Measurements from ENCODE around the gene BLM.

The BLM gene

DNA sequence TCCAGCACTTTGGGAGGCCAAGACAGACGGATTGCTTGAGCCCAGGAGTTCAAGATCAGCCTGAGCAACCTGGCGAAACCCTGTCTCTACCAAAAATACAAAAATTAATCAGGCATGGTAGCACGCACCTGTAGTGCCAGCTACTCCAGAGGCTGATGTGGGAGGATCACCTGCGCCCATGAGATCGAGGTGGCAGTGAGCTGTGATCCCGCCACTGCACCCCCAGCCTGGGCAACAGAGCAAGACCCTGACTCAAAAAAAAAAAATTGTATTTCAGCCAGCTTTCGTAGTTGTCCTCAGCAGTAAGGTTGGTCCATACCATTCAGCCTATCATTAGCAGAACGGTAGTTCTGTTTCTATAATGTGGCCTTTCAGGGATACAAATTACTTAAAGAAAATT is 84.7 kb downstream of the BLM start:
- no peaks in the 10 kb centered on the region for H3K79me1 ChIP-seq (replicated peaks; ENCODE audit: low read length, poor library complexity, severe bottlenecking)
- no peak overlapping the region for H4K91ac ChIP-seq (ENCODE audit: low read length)
- no peaks in the 10 kb centered on the region for H3K9me3 ChIP-seq (ENCODE audit: control insufficient read depth, low read length)
- H2BK12ac ChIP-seq (ENCODE audit: low read length in 2 of 2), result no peak overlapping the region
- 87% methylated on average over 7 of the region's 8 CpGs for WGBS
- H2BK15ac ChIP-seq (ENCODE audit: low read depth, poor library complexity, severe bottlenecking), result no peak overlapping the region
- no peak for DNase-seq
- no peak overlapping the region for H3K4me3 ChIP-seq (ENCODE audit: insufficient read depth in 1 of 2, low read depth in 1 of 2, low read length in 2 of 2)
- H2AFZ ChIP-seq (ENCODE audit: low read depth, low read length), result no peak overlapping the region
- H3K27ac ChIP-seq (ENCODE audit: low read length, poor library complexity, severe bottlenecking), result no peak overlapping the region
- no peak overlapping the region for H4K8ac ChIP-seq (ENCODE audit: low read length)
- H3K23ac ChIP-seq (ENCODE audit: low read length in 2 of 2), result no peak overlapping the region
- H3K4me2 ChIP-seq (ENCODE audit: low read length, poor library complexity, severe bottlenecking), result no peak overlapping the region
- H3K18ac ChIP-seq (ENCODE audit: low read depth in 1 of 2, low read length in 2 of 2), result no peak overlapping the region
- H3K14ac ChIP-seq (ENCODE audit: low read length in 2 of 2), result no peak overlapping the region
- no peak overlapping the region for H2BK5ac ChIP-seq (ENCODE audit: low read depth, low read length, poor library complexity, severe bottlenecking)
- H3K4me1 ChIP-seq (ENCODE audit: control insufficient read depth, insufficient read depth, low read depth, low read length), result peaks cover 3% of the 10 kb centered on the region
- no peak overlapping the region for H2BK120ac ChIP-seq (ENCODE audit: low read depth, low read length)
- no peak overlapping the region for H3K9ac ChIP-seq (ENCODE audit: low read length)
- H3K27me3 ChIP-seq (ENCODE audit: control insufficient read depth in 1 of 2, insufficient read depth in 1 of 2, low read length in 2 of 2), result no peaks in the 10 kb centered on the region
- no peak overlapping the region for H2AK5ac ChIP-seq (ENCODE audit: low read length, severe bottlenecking)
- no peaks in the 10 kb centered on the region for H3K36me3 ChIP-seq (ENCODE audit: control insufficient read depth in 1 of 2, insufficient read depth in 2 of 2, low read depth in 1 of 2, low read length in 2 of 2)
- H3K4ac ChIP-seq (ENCODE audit: low read depth in 1 of 2, low read length in 2 of 2), result no peak overlapping the region

DNA sequence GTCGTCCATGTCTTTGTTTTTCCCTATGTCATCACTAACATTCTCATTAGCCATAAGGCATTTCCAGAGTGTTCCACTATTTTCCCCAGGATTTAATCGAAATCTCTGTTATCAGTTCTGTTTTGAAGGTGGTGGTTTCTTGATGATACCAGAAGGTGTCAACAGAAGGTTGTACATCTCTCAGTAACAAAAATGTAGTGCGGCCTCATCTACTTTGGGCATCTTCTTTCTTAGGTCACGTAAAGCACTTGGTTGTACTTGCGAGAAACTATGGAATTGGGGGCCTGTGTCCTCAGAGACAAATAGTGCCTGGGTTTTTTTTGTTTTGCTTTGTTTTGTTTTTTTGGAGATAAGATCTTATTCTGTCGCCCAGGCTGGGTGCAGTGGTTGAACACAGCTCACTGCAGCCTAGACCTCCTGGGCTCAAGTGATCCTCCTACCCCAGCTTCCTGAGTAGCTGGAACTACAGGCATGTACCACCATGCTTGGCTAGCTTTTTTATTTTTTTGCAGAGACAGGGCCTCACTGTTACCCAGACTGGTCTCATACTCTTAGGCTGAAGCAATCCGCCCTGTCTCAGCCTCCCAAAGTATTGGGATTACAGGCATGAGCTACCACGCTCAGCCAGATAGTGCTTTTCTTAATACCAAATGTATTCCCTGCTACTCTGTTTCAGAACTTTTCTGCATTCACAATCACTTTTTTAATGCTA is 90.1 kb downstream of the BLM start:
- Histone ChIP-seq H3K4me2 (ENCODE audit: low read length, poor library complexity, severe bottlenecking) (no peak overlapping the region), H2AK5ac (ENCODE audit: low read length, severe bottlenecking) (no peak overlapping the region), H2BK12ac (ENCODE audit: low read length in 2 of 2) (no peak overlapping the region), H4K91ac (ENCODE audit: low read length) (no peak overlapping the region), H3K18ac (ENCODE audit: low read depth in 1 of 2, low read length in 2 of 2) (no peak overlapping the region), H3K27me3 (ENCODE audit: control insufficient read depth in 1 of 2, insufficient read depth in 1 of 2, low read length in 2 of 2) (no peaks in the 10 kb centered on the region), H3K4me1 (ENCODE audit: control insufficient read depth, insufficient read depth, low read depth, low read length) (no peaks in the 10 kb centered on the region), H3K4me3 (ENCODE audit: insufficient read depth in 1 of 2, low read depth in 1 of 2, low read length in 2 of 2) (no peak overlapping the region), H2BK5ac (ENCODE audit: low read depth, low read length, poor library complexity, severe bottlenecking) (no peak overlapping the region), H2BK15ac (ENCODE audit: low read depth, poor library complexity, severe bottlenecking) (no peak overlapping the region), H3K14ac (ENCODE audit: low read length in 2 of 2) (no peak overlapping the region), H2AFZ (ENCODE audit: low read depth, low read length) (no peak overlapping the region), H3K79me1 (replicated peaks; ENCODE audit: low read length, poor library complexity, severe bottlenecking) (no peaks in the 10 kb centered on the region), H2BK120ac (ENCODE audit: low read depth, low read length) (no peak overlapping the region), H3K23ac (ENCODE audit: low read length in 2 of 2) (no peak overlapping the region), H3K4ac (ENCODE audit: low read depth in 1 of 2, low read length in 2 of 2) (no peak overlapping the region), H3K36me3 (ENCODE audit: control insufficient read depth in 1 of 2, insufficient read depth in 2 of 2, low read depth in 1 of 2, low read length in 2 of 2) (no peaks in the 10 kb centered on the region), H3K9ac (ENCODE audit: low read length) (no peak overlapping the region), H3K27ac (ENCODE audit: low read length, poor library complexity, severe bottlenecking) (no peak overlapping the region), H4K8ac (ENCODE audit: low read length) (no peak overlapping the region), H3K9me3 (ENCODE audit: control insufficient read depth, low read length) (no peaks in the 10 kb centered on the region)
- 83% methylated on average over 8 of the region's 8 CpGs for WGBS
- DNase-seq, result peak; percentile 18

DNA sequence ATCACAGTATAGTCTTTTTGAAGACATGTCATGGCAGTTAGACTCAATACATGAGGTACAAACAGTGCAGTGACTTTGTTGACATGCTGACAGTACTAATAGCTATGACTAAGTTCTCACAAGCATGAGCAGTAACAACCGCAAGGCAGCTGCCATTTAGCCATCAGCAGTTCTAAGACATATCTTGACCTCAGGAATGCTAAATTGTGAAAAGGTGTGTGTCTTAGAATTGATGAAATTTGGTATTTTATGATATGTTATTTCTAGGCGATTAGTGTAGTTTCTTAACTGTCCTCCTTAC is 90.6 kb downstream of the BLM start:
- H3K79me1 ChIP-seq (replicated peaks; ENCODE audit: low read length, poor library complexity, severe bottlenecking), result no peaks in the 10 kb centered on the region
- no peak overlapping the region for H2AFZ ChIP-seq (ENCODE audit: low read depth, low read length)
- 57% methylated on average over 1 of the region's 2 CpGs for WGBS

DNA sequence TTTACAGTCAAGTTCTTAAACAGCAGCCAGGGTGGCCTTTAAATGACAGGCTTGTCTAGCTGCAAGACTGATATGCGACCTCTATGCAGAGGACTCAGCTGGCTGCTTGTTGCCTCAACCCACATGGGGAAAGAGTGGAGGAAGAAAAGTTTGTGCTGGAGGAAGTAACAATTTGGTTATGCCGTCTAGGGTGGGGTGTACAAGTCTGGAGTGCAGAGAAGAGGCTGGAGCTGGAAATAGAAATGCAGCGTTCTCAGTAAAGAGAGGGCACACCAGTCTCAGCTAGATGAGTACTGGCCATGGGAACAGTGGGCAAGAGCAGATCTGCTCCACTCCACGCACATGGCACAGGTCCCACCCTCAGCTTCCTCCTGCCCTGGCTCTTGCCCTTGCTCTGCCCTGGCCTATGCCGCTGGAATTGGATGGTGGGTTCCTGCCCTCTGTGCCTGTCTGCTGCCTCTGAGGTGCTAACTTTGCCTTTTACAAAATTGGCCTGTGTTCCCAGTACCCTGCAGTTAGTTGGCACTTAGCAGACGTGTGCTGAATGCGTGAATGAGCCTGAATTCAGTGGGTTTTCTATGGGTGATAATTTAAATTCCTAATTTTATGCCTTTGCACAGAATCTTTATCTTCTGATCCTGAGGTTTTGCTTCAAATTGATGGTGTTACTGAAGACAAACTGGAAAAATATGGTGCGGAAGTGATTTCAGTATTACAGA is 91.5 kb downstream of the BLM start:
- H3K4me1 ChIP-seq (ENCODE audit: control insufficient read depth, insufficient read depth, low read depth, low read length), result no peaks in the 10 kb centered on the region
- no peak overlapping the region for H3K4ac ChIP-seq (ENCODE audit: low read depth in 1 of 2, low read length in 2 of 2)
- no peaks in the 10 kb centered on the region for H3K27me3 ChIP-seq (ENCODE audit: control insufficient read depth in 1 of 2, insufficient read depth in 1 of 2, low read length in 2 of 2)
- H3K79me1 ChIP-seq (replicated peaks; ENCODE audit: low read length, poor library complexity, severe bottlenecking), result no peaks in the 10 kb centered on the region
- no peak overlapping the region for H3K18ac ChIP-seq (ENCODE audit: low read depth in 1 of 2, low read length in 2 of 2)
- no peaks in the 10 kb centered on the region for H3K9me3 ChIP-seq (ENCODE audit: control insufficient read depth, low read length)
- H3K23ac ChIP-seq (ENCODE audit: low read length in 2 of 2), result no peak overlapping the region
- DNase-seq, result no peak
- no peak overlapping the region for H2BK120ac ChIP-seq (ENCODE audit: low read depth, low read length)
- H3K36me3 ChIP-seq (ENCODE audit: control insufficient read depth in 1 of 2, insufficient read depth in 2 of 2, low read depth in 1 of 2, low read length in 2 of 2), result no peaks in the 10 kb centered on the region
- H3K14ac ChIP-seq (ENCODE audit: low read length in 2 of 2), result peak overlapping the region in 1 of 2 experiments; percentile 1
- H2AK5ac ChIP-seq (ENCODE audit: low read length, severe bottlenecking), result no peak overlapping the region
- H4K8ac ChIP-seq (ENCODE audit: low read length), result no peak overlapping the region
- no peak overlapping the region for H3K9ac ChIP-seq (ENCODE audit: low read length)
- no peak overlapping the region for H2BK5ac ChIP-seq (ENCODE audit: low read depth, low read length, poor library complexity, severe bottlenecking)
- H2BK12ac ChIP-seq (ENCODE audit: low read length in 2 of 2), result no peak overlapping the region
- no peak overlapping the region for H2AFZ ChIP-seq (ENCODE audit: low read depth, low read length)
- WGBS, result 89% methylated on average over 8 of the region's 8 CpGs
- H3K4me2 ChIP-seq (ENCODE audit: low read length, poor library complexity, severe bottlenecking), result no peak overlapping the region
- no peak overlapping the region for H2BK15ac ChIP-seq (ENCODE audit: low read depth, poor library complexity, severe bottlenecking)
- no peak overlapping the region for H3K27ac ChIP-seq (ENCODE audit: low read length, poor library complexity, severe bottlenecking)
- no peak overlapping the region for H4K91ac ChIP-seq (ENCODE audit: low read length)
- no peak overlapping the region for H3K4me3 ChIP-seq (ENCODE audit: insufficient read depth in 1 of 2, low read depth in 1 of 2, low read length in 2 of 2)

More for the DNA sequence above, 90.6 kb downstream of the BLM start:
- Histone ChIP-seq H4K91ac (ENCODE audit: low read length) (no peak overlapping the region), H3K4me3 (ENCODE audit: insufficient read depth in 1 of 2, low read depth in 1 of 2, low read length in 2 of 2) (no peak overlapping the region), H3K27ac (ENCODE audit: low read length, poor library complexity, severe bottlenecking) (no peak overlapping the region), H3K14ac (ENCODE audit: low read length in 2 of 2) (no peak overlapping the region), H3K4ac (ENCODE audit: low read depth in 1 of 2, low read length in 2 of 2) (no peak overlapping the region), H3K4me1 (ENCODE audit: control insufficient read depth, insufficient read depth, low read depth, low read length) (no peaks in the 10 kb centered on the region), H3K36me3 (ENCODE audit: control insufficient read depth in 1 of 2, insufficient read depth in 2 of 2, low read depth in 1 of 2, low read length in 2 of 2) (no peaks in the 10 kb centered on the region), H2BK12ac (ENCODE audit: low read length in 2 of 2) (no peak overlapping the region), H2BK5ac (ENCODE audit: low read depth, low read length, poor library complexity, severe bottlenecking) (no peak overlapping the region), H4K8ac (ENCODE audit: low read length) (no peak overlapping the region), H3K27me3 (ENCODE audit: control insufficient read depth in 1 of 2, insufficient read depth in 1 of 2, low read length in 2 of 2) (no peaks in the 10 kb centered on the region), H2BK120ac (ENCODE audit: low read depth, low read length) (no peak overlapping the region), H2BK15ac (ENCODE audit: low read depth, poor library complexity, severe bottlenecking) (no peak overlapping the region), H3K23ac (ENCODE audit: low read length in 2 of 2) (no peak overlapping the region), H3K4me2 (ENCODE audit: low read length, poor library complexity, severe bottlenecking) (no peak overlapping the region), H2AK5ac (ENCODE audit: low read length, severe bottlenecking) (no peak overlapping the region), H3K18ac (ENCODE audit: low read depth in 1 of 2, low read length in 2 of 2) (no peak overlapping the region), H3K9me3 (ENCODE audit: control insufficient read depth, low read length) (no peaks in the 10 kb centered on the region), H3K9ac (ENCODE audit: low read length) (no peak overlapping the region)
- peak; percentile 42 for DNase-seq

Data from mesenchymal stem cell (in vitro differentiated cells and primary cell).